HCT116 (cell line): Measurements from ENCODE around the gene RASL10A.

Experiments
- CBX3 ChIP-seq: IDR thresholded peaks from 2 replicates; pipeline ENCODE4 v1.6.1; 2012; ENCODE audit warnings: low read depth
- EGR1 ChIP-seq: IDR thresholded peaks from 2 replicates; pipeline ENCODE4 v1.6.1; 2012; ENCODE audit warnings: low read depth
- EZH2 ChIP-seq: fragments of 200-600 bp; sonication (generic); IDR thresholded peaks from 2 replicates; pipeline ENCODE4 v1.6.1; 2017; ENCODE audit warnings: antibody characterized with exemption, mixed run types
- EZH2phosphoT487 ChIP-seq: fragments of 200-600 bp; IDR thresholded peaks from 2 replicates; pipeline ENCODE4 v1.6.1; 2018; ENCODE audit warnings: antibody characterized with exemption, borderline replicate concordance
- POLR2A ChIP-seq: IDR thresholded peaks from 2 replicates; pipeline ENCODE4 v1.7.0; 2011; ENCODE audit warnings: borderline replicate concordance; ENCODE audit not compliant: insufficient read depth, insufficient read length; ENCODE audit errors: extremely low read depth
- POLR2AphosphoS5 ChIP-seq: IDR thresholded peaks from 2 replicates; pipeline ENCODE4 v1.6.1; 2011; ENCODE audit warnings: mild to moderate bottlenecking, low read depth, low read length, moderate library complexity
- SIN3A ChIP-seq: IDR thresholded peaks from 2 replicates; pipeline ENCODE4 v1.6.1; 2012; ENCODE audit warnings: low read depth
- SP1 ChIP-seq: IDR thresholded peaks from 2 replicates; pipeline ENCODE4 v1.6.1; 2012; ENCODE audit warnings: low read depth
- TF ChIP-seq, protein P1 (sequence below): IDR thresholded peaks from 2 replicates; pipeline ENCODE4 v1.6.1; 2012; ENCODE audit warnings: low read depth
- TF ChIP-seq, protein P2 (sequence below), 3 experiments: fragments of 200-600 bp in 1 of 3; sonication (generic) in 1 of 3; IDR thresholded peaks in 2 of 3; conservative IDR thresholded peaks in 1 of 3; 2 replicates each; pipeline ENCODE4 v1.5.1; 2012 to 2017; ENCODE audit warnings: low read depth in 2 of 3, low read length in 2 of 3, antibody characterized with exemption in 1 of 3, borderline replicate concordance in 1 of 3, control low read depth in 1 of 3, mild to moderate bottlenecking in 1 of 3, mixed read lengths in 1 of 3, mixed run types in 1 of 3, moderate library complexity in 1 of 3; ENCODE audit not compliant: insufficient read depth in 1 of 3
- TF ChIP-seq, protein P3 (sequence below): IDR thresholded peaks from 2 replicates; pipeline ENCODE4 v1.6.1; 2012

DNA sequence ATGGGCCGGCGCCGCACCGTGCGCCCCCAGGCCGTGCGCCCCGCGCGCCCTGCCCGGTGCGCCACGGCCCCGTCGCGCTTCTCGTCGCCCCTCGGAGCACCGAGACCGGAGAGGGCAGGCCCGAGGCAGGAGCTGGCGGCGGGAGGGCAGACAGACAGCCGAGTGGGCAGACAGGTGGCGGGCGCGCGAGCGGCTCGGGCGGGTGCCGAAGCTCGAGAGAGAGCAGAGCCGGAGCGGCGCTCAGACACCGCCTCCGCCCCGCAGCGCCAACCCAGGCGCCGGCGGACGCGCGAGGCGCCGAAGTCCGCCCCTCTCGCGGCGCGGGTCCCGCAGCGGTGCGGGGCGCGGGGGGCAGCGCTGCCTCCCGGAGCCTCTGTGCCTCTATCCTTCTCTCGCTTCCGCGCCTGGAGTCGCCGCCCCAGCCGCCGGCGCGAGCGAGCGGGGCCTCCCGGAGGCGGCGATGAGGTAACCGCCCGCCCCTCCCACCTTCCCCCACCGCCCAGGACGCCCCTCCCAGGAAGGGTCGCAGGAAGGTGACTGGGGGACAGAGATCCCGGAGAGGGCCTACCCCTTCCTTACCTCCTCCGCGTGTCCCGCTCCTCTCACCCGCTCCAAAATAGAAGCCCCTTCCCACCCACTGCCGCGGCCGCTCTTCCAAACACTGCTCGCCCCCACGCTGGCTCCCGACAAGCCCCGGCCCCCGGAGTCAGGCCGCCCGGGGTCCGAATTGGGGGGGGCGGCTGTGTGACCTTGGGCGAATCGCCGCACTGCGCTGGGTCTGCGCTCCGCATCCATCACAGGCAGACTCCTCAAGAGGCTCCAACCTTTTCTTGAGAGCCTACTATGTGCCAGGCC is at the start of gene RASL10A:
- TF ChIP-seq CBX3 (no peak), EZH2phosphoT487 (no peak), POLR2AphosphoS5 (no peak), SIN3A (no peak), EGR1 (no peak), SP1 (no peak), EZH2 (no peak), POLR2A (no peak)
- TF ChIP-seq, protein P1, sequence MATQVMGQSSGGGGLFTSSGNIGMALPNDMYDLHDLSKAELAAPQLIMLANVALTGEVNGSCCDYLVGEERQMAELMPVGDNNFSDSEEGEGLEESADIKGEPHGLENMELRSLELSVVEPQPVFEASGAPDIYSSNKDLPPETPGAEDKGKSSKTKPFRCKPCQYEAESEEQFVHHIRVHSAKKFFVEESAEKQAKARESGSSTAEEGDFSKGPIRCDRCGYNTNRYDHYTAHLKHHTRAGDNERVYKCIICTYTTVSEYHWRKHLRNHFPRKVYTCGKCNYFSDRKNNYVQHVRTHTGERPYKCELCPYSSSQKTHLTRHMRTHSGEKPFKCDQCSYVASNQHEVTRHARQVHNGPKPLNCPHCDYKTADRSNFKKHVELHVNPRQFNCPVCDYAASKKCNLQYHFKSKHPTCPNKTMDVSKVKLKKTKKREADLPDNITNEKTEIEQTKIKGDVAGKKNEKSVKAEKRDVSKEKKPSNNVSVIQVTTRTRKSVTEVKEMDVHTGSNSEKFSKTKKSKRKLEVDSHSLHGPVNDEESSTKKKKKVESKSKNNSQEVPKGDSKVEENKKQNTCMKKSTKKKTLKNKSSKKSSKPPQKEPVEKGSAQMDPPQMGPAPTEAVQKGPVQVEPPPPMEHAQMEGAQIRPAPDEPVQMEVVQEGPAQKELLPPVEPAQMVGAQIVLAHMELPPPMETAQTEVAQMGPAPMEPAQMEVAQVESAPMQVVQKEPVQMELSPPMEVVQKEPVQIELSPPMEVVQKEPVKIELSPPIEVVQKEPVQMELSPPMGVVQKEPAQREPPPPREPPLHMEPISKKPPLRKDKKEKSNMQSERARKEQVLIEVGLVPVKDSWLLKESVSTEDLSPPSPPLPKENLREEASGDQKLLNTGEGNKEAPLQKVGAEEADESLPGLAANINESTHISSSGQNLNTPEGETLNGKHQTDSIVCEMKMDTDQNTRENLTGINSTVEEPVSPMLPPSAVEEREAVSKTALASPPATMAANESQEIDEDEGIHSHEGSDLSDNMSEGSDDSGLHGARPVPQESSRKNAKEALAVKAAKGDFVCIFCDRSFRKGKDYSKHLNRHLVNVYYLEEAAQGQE: no peak
- TF ChIP-seq, protein P2, sequence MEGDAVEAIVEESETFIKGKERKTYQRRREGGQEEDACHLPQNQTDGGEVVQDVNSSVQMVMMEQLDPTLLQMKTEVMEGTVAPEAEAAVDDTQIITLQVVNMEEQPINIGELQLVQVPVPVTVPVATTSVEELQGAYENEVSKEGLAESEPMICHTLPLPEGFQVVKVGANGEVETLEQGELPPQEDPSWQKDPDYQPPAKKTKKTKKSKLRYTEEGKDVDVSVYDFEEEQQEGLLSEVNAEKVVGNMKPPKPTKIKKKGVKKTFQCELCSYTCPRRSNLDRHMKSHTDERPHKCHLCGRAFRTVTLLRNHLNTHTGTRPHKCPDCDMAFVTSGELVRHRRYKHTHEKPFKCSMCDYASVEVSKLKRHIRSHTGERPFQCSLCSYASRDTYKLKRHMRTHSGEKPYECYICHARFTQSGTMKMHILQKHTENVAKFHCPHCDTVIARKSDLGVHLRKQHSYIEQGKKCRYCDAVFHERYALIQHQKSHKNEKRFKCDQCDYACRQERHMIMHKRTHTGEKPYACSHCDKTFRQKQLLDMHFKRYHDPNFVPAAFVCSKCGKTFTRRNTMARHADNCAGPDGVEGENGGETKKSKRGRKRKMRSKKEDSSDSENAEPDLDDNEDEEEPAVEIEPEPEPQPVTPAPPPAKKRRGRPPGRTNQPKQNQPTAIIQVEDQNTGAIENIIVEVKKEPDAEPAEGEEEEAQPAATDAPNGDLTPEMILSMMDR (IDR thresholded peaks at IDR 0.05 in 2 of 3, conservative IDR thresholded peaks at IDR 0.05 in 1 of 3; ENCODE audit: borderline replicate concordance in 1 of 3, insufficient read depth in 1 of 3, low read depth in 2 of 3, low read length in 2 of 3): no peak
- TF ChIP-seq, protein P3, sequence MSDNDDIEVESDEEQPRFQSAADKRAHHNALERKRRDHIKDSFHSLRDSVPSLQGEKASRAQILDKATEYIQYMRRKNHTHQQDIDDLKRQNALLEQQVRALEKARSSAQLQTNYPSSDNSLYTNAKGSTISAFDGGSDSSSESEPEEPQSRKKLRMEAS: no peak
